Bronchial epithelial cell (primary cell): Measurements from ENCODE around the gene ABCA2. TPM values are rescaled to one million over a fixed set of nuclear protein-coding genes. Genes with fewer than 3 reads are reported as not detected.

ENCODE experiments used
- DNase-seq: peaks from one replicate; pipeline ENCODE4 v3.0.0-alpha.2; 2010; ENCODE audit warnings: low read depth
- FAIRE-seq: peaks from 2 replicates; lab custom pipeline; 2011; peaks lifted over from hg19 to GRCh38; lab: Jason Lieb, UNC
- H3K27me3 ChIP-seq: 2 replicates; pipeline ENCODE4 v1.5.1; 2011; ENCODE audit warnings: low read length; ENCODE audit not compliant: control insufficient read depth, insufficient read depth
- H3K36me3 ChIP-seq: 2 replicates; pipeline ENCODE4 v1.5.1; 2011; ENCODE audit warnings: low read length; ENCODE audit not compliant: control insufficient read depth, insufficient read depth
- H3K4me3 ChIP-seq: 2 replicates; pipeline ENCODE4 v1.5.1; 2011; ENCODE audit warnings: mild to moderate bottlenecking, low read depth, low read length, control low read depth
- total RNA-seq: library from RNA; depleted of rRNA; stranded (reverse); fragments of >200 nt; gene quantifications from 2 replicates; pipeline ENCODE4 v1.2.1, GENCODE V29; 2014
- TF ChIP-seq, protein P1 (sequence below): IDR thresholded peaks from 2 replicates; pipeline ENCODE4 v1.5.1; 2011; ENCODE audit warnings: mild to moderate bottlenecking, moderate library complexity, low read length, control low read depth, inconsistent platforms; ENCODE audit not compliant: insufficient read depth, severe bottlenecking

ABCA2 gene
- total RNA-seq, 1 donor from 2014 or later: 5.5 TPM

DNA sequence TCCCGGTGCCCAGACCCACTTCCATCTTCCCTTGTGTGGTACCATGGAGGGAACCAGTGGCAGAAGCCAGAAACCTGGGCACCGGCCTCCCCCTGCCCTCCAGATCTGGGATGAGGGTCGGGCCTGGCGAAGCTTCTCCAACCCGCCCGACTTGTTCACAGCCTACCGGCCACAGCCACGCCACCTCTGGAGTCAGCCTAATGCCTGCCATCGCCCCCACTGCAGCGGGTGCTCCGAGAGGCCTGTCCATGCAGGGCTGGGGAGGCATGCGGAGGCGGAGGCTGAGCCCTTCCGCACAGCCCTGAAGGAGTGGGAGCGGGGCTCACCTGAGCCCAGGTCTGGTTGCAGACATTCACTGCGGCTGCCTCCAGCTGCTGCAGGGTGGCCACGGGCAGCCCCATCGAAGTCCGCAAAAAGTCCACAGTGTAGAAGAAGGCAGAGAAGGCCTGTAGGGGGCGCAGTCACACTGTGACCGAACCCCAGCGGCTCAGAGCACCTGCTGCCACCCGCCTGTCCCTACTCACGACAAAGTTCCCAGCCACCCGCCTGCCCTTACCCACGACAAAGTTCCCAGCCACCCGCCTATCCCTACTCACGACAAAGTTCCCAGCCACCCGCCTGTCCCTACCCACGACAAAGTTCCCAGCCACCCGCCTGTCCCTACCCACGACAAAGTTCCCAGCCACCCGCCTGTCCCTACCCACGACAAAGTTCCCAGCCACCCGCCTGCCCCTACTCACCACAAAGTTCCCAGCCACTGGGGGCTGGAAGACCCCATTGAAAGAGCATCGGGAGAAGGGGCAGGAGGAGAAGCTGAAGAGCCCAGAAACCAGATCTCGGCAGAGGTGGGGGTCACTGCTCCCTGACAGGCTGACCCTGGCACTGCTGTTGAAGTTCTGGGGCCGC is 21.8 kb upstream of the ABCA2 start:
- TF ChIP-seq, protein P1, sequence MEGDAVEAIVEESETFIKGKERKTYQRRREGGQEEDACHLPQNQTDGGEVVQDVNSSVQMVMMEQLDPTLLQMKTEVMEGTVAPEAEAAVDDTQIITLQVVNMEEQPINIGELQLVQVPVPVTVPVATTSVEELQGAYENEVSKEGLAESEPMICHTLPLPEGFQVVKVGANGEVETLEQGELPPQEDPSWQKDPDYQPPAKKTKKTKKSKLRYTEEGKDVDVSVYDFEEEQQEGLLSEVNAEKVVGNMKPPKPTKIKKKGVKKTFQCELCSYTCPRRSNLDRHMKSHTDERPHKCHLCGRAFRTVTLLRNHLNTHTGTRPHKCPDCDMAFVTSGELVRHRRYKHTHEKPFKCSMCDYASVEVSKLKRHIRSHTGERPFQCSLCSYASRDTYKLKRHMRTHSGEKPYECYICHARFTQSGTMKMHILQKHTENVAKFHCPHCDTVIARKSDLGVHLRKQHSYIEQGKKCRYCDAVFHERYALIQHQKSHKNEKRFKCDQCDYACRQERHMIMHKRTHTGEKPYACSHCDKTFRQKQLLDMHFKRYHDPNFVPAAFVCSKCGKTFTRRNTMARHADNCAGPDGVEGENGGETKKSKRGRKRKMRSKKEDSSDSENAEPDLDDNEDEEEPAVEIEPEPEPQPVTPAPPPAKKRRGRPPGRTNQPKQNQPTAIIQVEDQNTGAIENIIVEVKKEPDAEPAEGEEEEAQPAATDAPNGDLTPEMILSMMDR: peak; percentile 72
- DNase-seq (peak; percentile 23), FAIRE-seq (peak; percentile 95)
- no peaks in the 10 kb centered on the region for H3K36me3 ChIP-seq
- peaks cover 7% of the 10 kb centered on the region for H3K27me3 ChIP-seq
- no peak overlapping the region for H3K4me3 ChIP-seq

DNA sequence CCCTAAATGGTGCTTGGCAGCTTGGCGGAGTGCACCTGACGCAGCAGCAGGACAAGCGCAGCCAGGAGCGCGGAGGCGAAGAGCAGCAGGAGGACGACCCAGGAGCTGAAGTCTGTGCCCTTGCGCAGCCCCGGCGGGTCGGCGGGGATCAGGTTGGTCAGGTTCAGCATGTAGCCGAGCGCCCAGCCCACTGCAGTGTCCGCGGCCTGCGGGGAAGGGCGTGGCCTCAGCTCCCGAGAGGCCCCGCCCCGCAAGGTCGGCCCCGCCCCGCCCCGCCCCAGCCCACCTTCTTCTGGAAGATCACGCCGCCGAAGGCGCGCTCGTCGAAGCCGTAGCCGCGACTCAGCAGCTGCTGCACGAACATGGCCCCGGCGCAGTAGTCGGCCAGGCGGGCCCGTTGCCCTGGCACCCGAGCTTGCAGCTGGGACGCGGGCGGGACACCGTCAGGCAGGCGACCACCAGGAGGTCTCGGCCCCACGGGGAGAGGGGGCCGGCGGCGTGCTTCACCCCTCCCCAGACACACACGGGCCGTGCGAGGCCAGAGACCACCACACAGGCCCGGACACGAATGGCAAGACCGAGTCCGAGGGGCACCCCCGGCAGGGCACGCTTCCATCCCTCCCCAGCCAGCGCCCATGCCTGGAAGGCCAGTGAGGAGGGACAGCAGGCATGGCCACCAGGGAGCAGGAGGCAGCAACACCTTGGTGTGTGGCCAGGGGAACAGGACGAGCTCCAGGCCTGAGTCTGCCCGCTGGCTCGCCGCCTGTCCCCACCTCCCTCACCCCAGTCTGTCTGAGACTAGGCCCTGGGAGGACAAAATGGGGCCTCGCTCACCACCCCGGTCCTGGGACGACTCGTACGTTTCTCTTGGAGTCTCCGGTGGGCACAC is 20.9 kb upstream of the ABCA2 start:
- TF ChIP-seq, protein P1: no peak
- FAIRE-seq (no peak), DNase-seq (no peak)
- Histone ChIP-seq H3K27me3 (peaks cover 7% of the 10 kb centered on the region), H3K4me3 (no peak overlapping the region), H3K36me3 (no peaks in the 10 kb centered on the region)

DNA sequence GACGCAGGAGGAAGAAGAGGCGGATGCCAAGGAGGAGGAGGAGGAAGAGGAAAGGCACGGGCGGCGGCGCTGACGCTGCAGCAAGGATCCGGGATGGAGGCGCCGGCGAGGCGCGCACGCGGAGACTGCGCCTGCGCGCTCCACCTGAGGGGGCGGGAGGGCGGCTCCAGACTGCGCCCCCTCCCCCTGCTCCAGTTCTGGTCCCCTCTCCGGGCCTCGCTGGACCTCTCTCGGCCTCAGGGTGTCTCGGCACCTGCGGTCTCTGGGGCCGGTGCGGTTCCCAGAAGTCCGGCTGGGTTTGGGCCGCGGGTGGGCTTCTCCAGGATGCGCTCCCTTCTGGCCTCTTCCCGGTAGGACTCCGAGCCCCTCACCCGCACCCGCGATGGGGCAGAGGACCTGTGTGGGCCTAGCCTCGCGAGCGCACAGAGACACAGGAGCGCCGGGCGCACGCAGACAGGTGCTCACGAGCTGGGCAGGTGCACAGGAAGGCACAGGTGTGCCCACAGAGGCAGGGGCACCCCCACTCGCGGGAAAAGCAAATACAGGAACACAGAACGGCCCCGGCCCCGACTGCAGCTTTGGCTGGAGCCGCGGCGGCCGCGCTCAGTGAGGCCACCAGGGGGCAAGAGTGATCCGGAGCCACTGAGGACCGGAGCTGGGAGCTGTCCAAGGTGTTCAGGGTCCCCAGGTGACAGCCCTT is 18.2 kb upstream of the ABCA2 start, which contains the start of gene NPDC1:
Gene NPDC1 (minus strand): TSS at position 90 of the 700 bp plus-strand sequence. CDS start 188 bp downstream, outside the sequence.
- FAIRE-seq (no peak), DNase-seq (peak; percentile 52)
- peaks cover 3% of the 10 kb centered on the region for H3K36me3 ChIP-seq
- peak within 1 kb of the TSS; percentile 63 for H3K4me3 ChIP-seq
- H3K27me3 ChIP-seq: peaks cover 4% of the 10 kb centered on the region
- TF ChIP-seq, protein P1: peak; percentile 95

DNA sequence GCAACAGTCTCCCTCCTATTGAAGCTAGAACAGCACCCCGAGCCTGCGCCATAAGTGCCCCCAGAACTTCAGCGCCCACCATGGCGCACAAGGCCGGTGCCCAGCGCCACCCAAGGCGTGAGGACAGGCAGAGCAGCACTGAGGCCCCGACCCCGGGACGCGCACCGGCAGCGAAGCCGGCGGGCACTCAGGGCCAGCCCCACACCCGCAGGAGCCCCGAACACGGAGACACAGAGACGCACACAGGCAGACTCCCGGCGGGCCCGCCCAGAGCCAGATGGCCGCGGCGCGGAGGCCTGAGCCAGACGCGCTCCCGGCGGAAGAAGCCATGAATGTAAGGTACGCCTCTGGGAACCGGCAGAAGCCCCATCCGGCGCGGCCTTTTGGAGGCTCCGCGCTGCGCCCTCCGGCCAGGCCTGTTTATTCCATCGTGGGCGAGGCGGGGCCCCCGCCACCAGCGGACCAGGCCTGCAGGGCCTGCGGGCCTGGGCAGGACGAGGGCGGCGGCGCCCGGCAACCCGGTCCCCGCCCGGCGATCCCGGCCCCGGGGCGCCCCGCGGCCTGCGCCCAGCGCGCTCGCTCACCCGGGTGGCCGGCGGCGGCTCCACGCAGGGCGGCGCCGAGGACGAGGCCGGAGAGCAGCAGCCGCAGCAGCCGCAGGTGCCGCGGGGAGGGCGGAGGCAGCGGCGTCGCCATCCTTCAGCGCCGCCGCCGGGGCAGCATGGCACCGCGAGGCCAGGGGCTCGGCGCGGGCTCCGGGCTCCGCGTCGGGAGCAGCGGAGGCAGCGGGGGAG is 17.5 kb upstream of the ABCA2 start:
- FAIRE-seq (no peak), DNase-seq (no peak)
- TF ChIP-seq, protein P1: no peak
- Histone ChIP-seq H3K4me3 (peak overlapping the region; percentile 63), H3K36me3 (peaks cover 3% of the 10 kb centered on the region), H3K27me3 (peaks cover 4% of the 10 kb centered on the region)
